Glomerular visceral epithelial cell (primary cell): ENCODE results near the gene ADAT3.
"Not testable (repeated sequence)": the region's sequence is repeated elsewhere in the genome, so short reads cannot be mapped to it uniquely, and the experiment has no call there.

Experiments
- DNase-seq: peaks from one replicate; pipeline ENCODE4 v3.0.0-alpha.2; 2016; ENCODE audit errors: extremely low spot score

The ADAT3 gene

GRCh38 chr19:1882786-1883692 lies 22.2 kb upstream of the ADAT3 start:
- DNase-seq = no peak

DNA sequence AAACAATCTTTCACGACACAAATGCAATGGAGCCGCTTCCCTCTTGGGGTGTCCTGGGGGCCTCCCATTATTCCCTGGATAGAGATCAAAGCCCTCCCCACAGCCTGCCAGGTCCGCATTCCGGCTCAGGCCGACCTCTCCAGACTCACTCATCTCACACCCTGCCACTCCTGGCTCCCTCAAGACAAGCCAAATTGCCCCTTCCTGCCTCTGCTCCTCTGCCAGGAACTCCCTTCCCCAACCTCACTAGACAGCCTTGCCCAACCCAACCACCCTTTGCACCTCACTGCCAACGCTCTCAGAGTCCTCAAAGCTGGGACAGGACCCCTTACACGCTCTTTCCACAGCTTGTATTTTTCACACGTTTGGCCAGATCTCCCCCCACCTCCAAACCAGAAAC lies 21.4 kb upstream of the ADAT3 start:
- no peak for DNase-seq

GRCh38 chr19:1884291-1884718 lies 20.9 kb upstream of the ADAT3 start:
- DNase-seq = no peak

DNA sequence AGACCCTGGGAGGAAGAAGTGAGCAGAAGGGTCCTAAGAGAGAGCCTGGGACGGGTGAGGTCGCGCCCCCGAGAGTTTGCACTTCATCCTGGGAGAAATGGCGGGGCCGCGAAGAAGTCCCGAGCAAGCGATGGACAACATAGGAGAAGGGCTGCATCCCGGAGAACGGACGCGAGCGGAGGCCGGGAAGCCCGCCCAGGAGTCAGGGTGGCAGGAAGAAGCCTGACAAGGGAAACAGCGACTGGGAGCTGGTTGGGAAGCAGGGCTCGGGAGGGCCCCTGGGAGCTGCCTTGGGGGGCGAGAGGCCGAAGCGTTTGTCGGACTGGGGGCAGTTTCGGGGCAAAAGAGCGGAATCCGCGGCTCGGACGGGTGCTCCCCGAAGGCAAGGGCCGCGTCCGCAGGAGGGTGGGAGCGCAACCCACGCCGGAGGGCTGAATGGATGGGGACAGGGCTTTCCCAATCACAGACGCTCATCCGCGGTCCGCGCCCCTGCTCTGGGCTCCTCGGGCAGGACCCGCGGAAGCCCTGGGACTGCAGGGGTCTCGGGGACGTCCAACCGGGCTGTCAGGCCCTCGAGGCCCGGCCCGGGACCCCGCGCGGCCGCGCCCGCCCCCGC lies 20.4 kb upstream of the ADAT3 start:
- DNase-seq = no peak

DNA sequence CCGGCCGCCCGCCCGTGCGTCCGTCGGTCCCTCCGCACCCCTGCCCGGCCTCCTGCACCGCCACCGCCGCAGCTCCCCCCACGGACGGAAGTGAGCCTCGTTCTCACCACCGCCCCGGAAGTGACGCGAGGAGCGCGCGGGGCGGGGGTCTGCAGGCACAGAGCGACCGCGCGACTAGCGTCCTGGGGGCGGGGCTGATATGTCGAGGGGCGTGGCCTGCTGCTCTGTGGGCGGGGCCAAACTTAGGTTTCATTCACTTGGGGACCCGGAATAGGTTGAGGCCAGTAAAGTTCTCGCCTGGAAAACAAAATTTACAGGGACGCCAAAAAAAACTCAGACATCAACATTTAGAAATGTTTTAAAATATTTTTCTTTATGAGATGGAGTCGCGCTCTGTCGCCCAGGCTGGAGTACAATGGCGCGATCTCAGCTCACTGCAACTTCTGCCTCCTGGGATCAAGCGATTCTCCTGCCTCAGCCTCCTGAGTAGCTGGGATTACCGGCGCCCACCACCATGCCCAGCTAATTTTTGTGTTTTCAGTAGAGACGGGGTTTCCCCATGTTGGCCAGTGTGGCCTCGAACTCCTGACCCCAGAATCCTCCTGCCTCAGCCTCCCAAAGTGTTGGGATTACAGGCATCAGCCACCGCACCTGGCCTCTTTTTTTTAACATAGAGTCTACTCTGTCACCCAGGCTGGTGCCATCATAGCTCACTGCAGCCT lies 19.6 kb upstream of the ADAT3 start, which contains the start of gene ABHD17A:
ABHD17A (minus strand) TSS at position 99 of the 722 bp plus-strand sequence. CDS start 3,930 bp downstream, outside the sequence.
- DNase-seq = peak; percentile 94

GRCh38 chr19:1886360-1886759 lies 18.8 kb upstream of the ADAT3 start:
- not testable (repeated sequence) for DNase-seq

DNA sequence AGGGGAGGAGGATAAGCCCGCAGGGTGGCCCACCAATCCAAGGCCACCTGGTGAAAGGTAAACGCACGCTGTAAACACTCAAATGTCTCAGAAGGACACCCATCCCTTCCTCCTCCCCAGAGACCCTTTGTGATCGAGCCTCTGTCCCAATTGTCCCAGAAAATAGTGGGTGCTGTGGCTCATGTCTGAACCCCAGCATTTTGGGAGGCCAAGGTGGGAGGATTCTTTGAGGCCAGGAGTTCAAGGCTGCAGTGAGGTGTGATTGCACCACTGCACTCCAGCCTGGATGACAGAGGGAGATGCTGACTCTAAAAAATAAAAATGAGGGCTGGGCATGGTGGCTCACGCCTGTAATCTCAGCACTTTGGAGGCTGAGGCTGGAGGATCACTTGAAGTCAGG lies 16.8 kb upstream of the ADAT3 start:
- no peak for DNase-seq

GRCh38 chr19:1889907-1890306 lies 15.3 kb upstream of the ADAT3 start:
- no peak for DNase-seq

- DNase-seq = no peak
Measured at GRCh38 chr19:1893791-1894190, 11.4 kb upstream of the ADAT3 start.

GRCh38 chr19:1896508-1896907 lies 8.7 kb upstream of the ADAT3 start:
- no peak for DNase-seq

DNA sequence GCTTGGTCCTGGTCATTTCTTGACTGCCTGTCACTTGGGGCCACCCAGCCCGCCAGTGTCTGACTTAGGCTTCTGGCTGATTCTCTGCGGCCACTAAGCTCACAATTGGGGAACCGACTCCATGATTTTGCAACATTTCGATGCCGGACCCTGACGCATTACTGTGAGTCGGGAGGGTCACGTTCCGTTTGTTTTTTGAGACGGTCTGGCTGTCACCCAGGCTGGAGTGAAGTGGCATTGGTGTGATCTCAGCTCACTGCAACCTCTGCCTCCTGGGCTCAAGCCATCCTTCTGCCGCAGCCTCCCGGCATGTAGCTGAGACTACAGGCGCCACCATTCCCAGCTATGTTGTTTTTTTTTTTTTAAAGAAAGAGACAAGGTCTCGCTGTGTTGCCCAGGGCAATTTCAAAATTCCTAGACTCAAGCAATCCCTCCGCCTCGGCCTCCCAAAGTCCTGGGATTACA lies 3.2 kb upstream of the ADAT3 start:
- DNase-seq = no peak

DNA sequence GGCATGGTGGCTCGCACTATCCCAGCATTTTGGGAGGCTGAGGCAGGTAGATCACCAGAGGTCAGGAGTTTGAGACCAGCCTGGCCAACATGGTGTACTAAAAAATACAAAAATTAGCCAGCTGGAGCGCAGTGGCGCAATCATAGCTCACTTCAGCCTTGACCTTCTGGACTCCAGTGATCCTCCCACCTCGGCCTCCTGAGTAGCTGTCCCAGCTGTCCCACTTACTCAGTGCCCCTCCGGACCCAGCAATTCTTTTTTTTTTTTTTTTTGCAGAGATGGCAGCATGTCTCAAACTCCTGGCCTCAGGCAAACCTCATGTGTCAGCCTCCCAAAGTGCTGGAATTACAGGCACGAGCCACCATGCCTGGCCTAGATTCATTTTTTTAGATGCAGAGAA lies 2.3 kb upstream of the ADAT3 start:
- DNase-seq = no peak

- no peak for DNase-seq
Measured at GRCh38 chr19:1904860-1905109, 414 bp upstream of the ADAT3 start.

DNA sequence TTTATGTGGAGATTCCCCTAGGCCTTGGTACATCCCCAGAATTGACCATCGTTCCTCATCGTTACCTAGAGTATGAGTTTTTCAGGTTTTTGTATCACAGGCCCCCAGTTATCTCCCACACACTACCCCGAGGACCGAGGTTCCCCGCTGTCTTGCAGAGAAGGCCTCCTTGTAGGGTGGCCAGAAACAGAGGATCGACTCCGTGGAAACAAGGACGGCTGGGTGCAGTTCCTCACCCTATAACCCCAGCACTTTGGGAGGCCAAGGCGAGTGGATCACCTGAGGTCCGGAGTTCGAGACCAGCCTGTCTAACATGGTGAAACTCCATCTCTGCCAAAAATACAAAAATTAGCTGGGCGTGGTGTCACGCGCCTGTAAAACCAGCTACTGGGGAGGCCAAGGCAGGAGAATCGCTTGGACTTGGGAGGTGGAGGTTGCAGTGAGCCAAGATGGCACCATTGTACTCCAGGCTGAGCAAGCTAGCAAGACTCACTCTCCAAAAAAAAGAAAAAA lies 720 bp downstream of the ADAT3 start:
- no peak for DNase-seq

DNA sequence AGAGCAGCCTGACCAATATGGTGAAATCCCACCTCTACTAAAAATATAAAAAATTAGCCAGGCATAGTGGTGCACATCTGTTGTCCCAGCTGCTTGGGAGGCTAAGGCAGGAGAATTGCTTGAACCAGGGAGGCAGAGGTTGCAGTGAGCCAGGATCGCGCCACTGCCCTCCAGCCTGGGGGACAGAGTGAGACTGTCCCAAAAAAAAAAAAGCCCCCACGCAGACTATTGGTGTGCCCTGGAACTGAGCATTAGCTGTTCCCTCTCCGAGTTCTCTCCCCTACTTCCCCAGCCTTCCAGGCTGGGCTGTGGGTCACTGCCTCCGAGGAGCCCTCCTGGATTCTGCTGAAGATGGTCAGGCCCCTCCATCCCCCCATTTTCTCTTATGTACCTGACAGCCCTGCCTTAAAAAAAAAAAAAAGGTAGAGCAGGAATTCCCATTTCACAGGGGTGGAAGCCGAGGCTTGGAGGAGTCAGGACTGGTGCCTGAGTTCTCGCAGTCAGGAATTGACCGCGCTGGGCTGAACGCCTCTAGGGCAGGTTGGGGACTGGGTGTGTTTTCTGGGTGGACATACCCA lies 1.9 kb downstream of the ADAT3 start:
- DNase-seq = no peak

- no peak for DNase-seq
Measured at GRCh38 chr19:1907563-1908363, 2.6 kb downstream of the ADAT3 start.

DNA sequence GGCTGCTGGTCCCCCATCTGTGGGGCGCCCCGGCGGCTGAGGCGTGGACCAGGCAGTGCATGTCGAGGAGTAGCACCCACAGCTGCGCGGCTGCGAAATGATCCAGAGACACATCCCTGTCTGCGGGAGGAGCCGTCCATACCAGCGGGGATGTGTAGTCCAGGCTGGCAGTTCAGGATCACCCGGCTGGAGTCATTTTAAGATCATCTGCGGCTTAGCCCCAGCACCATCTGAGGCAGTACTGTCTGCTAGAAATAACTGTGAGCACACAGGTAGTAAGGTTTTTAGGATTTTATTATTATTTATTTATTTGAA lies 3.1 kb downstream of the ADAT3 start:
- DNase-seq = no peak

- no peak for DNase-seq
Measured at GRCh38 chr19:1909761-1910080, 4.5 kb downstream of the ADAT3 start.

- no peak for DNase-seq
Measured at GRCh38 chr19:1910177-1910576, 5.0 kb downstream of the ADAT3 start.

DNA sequence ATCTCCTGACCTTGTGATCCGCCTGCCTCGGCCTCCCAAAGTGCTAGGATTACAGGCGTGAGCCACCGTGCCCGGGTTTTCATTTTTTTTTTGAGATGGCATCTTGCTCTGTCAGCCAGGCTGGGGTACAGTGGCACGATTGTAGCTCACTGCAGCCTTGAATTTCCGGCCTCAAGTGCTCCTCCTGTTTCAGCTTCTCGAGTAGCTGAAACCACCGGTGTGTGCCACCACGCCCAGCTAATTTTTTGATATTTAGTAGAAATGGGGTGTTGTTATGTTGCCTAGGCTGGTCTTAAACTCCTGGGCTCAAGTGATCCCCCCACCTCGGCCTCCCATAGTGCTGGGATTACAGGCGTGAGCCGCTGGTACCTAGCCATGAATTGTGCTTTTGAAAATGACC lies 5.9 kb downstream of the ADAT3 start:
- DNase-seq = no peak

- DNase-seq = no peak
Measured at GRCh38 chr19:1911995-1912394, 6.8 kb downstream of the ADAT3 start.
